HUES48 (cell line): ENCODE data around the gene ADGRL3.

Source experiments
- H3K27ac ChIP-seq: one replicate; pipeline ENCODE4 v1.7.0; 2013; ENCODE audit warnings: low read depth, low read length, inconsistent platforms
- H3K27me3 ChIP-seq: 2 replicates; pipeline ENCODE4 v1.6.1; 2013; ENCODE audit warnings: mild to moderate bottlenecking, low read length; ENCODE audit not compliant: control insufficient read depth, insufficient read depth
- H3K36me3 ChIP-seq: 2 replicates; pipeline ENCODE4 v1.6.1; 2013; ENCODE audit warnings: low read length; ENCODE audit not compliant: control insufficient read depth, insufficient read depth
- H3K4me1 ChIP-seq: 2 replicates; pipeline ENCODE4 v1.6.1; 2013; ENCODE audit warnings: mild to moderate bottlenecking, low read length; ENCODE audit not compliant: control insufficient read depth, insufficient read depth
- H3K4me3 ChIP-seq: 2 replicates; pipeline ENCODE4 v1.5.1; 2013; ENCODE audit warnings: mild to moderate bottlenecking, low read depth, low read length
- H3K9ac ChIP-seq: 2 replicates; pipeline ENCODE4 v1.6.1; 2013; ENCODE audit warnings: mild to moderate bottlenecking, low read depth, low read length, moderate library complexity
- H3K9me3 ChIP-seq: 2 replicates; pipeline ENCODE4 v1.6.1; 2013; ENCODE audit warnings: low read length; ENCODE audit not compliant: control insufficient read depth, insufficient read depth

Gene ADGRL3

GRCh38 chr4:61275241-61275640 lies 75.1 kb downstream of the ADGRL3 start:
- Histone ChIP-seq H3K36me3 (no peaks in the 10 kb centered on the region), H3K27ac (no peak overlapping the region), H3K4me3 (no peak overlapping the region), H3K4me1 (peaks cover 23% of the 10 kb centered on the region), H3K9ac (no peak overlapping the region), H3K27me3 (no peaks in the 10 kb centered on the region), H3K9me3 (no peaks in the 10 kb centered on the region)

- Histone ChIP-seq H3K4me3 (no peak overlapping the region), H3K9ac (no peak overlapping the region), H3K36me3 (no peaks in the 10 kb centered on the region), H3K4me1 (peaks cover 23% of the 10 kb centered on the region), H3K27me3 (no peaks in the 10 kb centered on the region), H3K27ac (no peak overlapping the region), H3K9me3 (no peaks in the 10 kb centered on the region)
Measured at GRCh38 chr4:61276029-61276428, 75.9 kb downstream of the ADGRL3 start.

- H3K27me3 ChIP-seq, result no peaks in the 10 kb centered on the region
- H3K9ac ChIP-seq, result no peak overlapping the region
- no peak overlapping the region for H3K27ac ChIP-seq
- no peaks in the 10 kb centered on the region for H3K9me3 ChIP-seq
- H3K36me3 ChIP-seq, result no peaks in the 10 kb centered on the region
- H3K4me3 ChIP-seq, result no peak overlapping the region
- H3K4me1 ChIP-seq, result peaks cover 8% of the 10 kb centered on the region; the same call in 1 of the 2 replicates
Measured at GRCh38 chr4:61277785-61278760, 77.9 kb downstream of the ADGRL3 start.

GRCh38 chr4:61292322-61292721 lies 92.2 kb downstream of the ADGRL3 start:
- peaks cover 40% of the 10 kb centered on the region for H3K4me1 ChIP-seq
- H3K4me3 ChIP-seq, result no peak overlapping the region
- no peak overlapping the region for H3K27ac ChIP-seq
- H3K9me3 ChIP-seq, result no peaks in the 10 kb centered on the region
- no peaks in the 10 kb centered on the region for H3K27me3 ChIP-seq
- H3K9ac ChIP-seq, result no peak overlapping the region
- H3K36me3 ChIP-seq, result no peaks in the 10 kb centered on the region

- H3K27me3 ChIP-seq, result no peaks in the 10 kb centered on the region
- no peak overlapping the region for H3K4me3 ChIP-seq
- no peak overlapping the region for H3K9ac ChIP-seq
- H3K9me3 ChIP-seq, result no peaks in the 10 kb centered on the region
- no peaks in the 10 kb centered on the region for H3K36me3 ChIP-seq
- H3K27ac ChIP-seq, result no peak overlapping the region
- peaks cover 47% of the 10 kb centered on the region for H3K4me1 ChIP-seq
Measured at GRCh38 chr4:61293707-61294400, 93.7 kb downstream of the ADGRL3 start.

- no peak overlapping the region for H3K27ac ChIP-seq
- no peaks in the 10 kb centered on the region for H3K36me3 ChIP-seq
- no peaks in the 10 kb centered on the region for H3K27me3 ChIP-seq
- no peak overlapping the region for H3K9ac ChIP-seq
- peaks cover 55% of the 10 kb centered on the region for H3K4me1 ChIP-seq
- H3K9me3 ChIP-seq, result no peaks in the 10 kb centered on the region
- no peak overlapping the region for H3K4me3 ChIP-seq
Measured at GRCh38 chr4:61294936-61295335, 94.8 kb downstream of the ADGRL3 start.

GRCh38 chr4:61296144-61296543 lies 96.0 kb downstream of the ADGRL3 start:
- no peaks in the 10 kb centered on the region for H3K36me3 ChIP-seq
- peak overlapping the region; percentile 26 for H3K27ac ChIP-seq
- H3K9ac ChIP-seq, result no peak overlapping the region
- no peak overlapping the region for H3K4me3 ChIP-seq
- no peaks in the 10 kb centered on the region for H3K9me3 ChIP-seq
- peaks cover 55% of the 10 kb centered on the region for H3K4me1 ChIP-seq
- no peaks in the 10 kb centered on the region for H3K27me3 ChIP-seq

GRCh38 chr4:61298178-61298740 lies 98.1 kb downstream of the ADGRL3 start:
- H3K9me3 ChIP-seq, result no peaks in the 10 kb centered on the region
- peaks cover 52% of the 10 kb centered on the region for H3K4me1 ChIP-seq
- no peaks in the 10 kb centered on the region for H3K27me3 ChIP-seq
- H3K4me3 ChIP-seq, result no peak overlapping the region
- peak overlapping the region; percentile 59 for H3K27ac ChIP-seq
- H3K9ac ChIP-seq, result no peak overlapping the region
- H3K36me3 ChIP-seq, result no peaks in the 10 kb centered on the region

GRCh38 chr4:61299316-61299715 lies 99.2 kb downstream of the ADGRL3 start:
- Histone ChIP-seq H3K27ac (no peak overlapping the region), H3K27me3 (no peaks in the 10 kb centered on the region), H3K36me3 (no peaks in the 10 kb centered on the region), H3K4me1 (peaks cover 58% of the 10 kb centered on the region), H3K9ac (no peak overlapping the region), H3K4me3 (no peak overlapping the region), H3K9me3 (no peaks in the 10 kb centered on the region)

- Histone ChIP-seq H3K27me3 (no peaks in the 10 kb centered on the region), H3K9ac (no peak overlapping the region), H3K4me1 (peaks cover 58% of the 10 kb centered on the region), H3K27ac (no peak overlapping the region), H3K36me3 (no peaks in the 10 kb centered on the region), H3K9me3 (no peaks in the 10 kb centered on the region), H3K4me3 (no peak overlapping the region)
Measured at GRCh38 chr4:61300266-61300844, 100.2 kb downstream of the ADGRL3 start.
